Measurements from ENCODE around the gene ANKRD27.
"Not testable (repeated sequence)": the region's sequence is repeated elsewhere in the genome, so short reads cannot be mapped to it uniquely, and the experiment has no call there.

- not testable (repeated sequence) for TF ChIP-seq CTCF (IDR thresholded peaks at IDR 0.05; ENCODE audit: low read depth, low read length, poor library complexity, severe bottlenecking); EZH2phosphoT487 (IDR thresholded peaks at IDR 0.05; ENCODE audit: borderline replicate concordance, low read length)
Measured at GRCh38 chr19:32652331-32652730, 22.6 kb downstream of the ANKRD27 start.
